Activated naive CD8-positive, alpha-beta T cell (primary cell): ENCODE data around the gene DIP2A.
"Not testable (repeated sequence)": the region's sequence is repeated elsewhere in the genome, so short reads cannot be mapped to it uniquely, and the experiment has no call there.

Source experiments
- H3K27ac Mint-ChIP-seq: one replicate; pipeline ENCODE4 v1.8.0; 2021; ENCODE audit warnings: mixed read lengths
- H3K27me3 Mint-ChIP-seq: one replicate; pipeline ENCODE4 v1.8.0; 2021; ENCODE audit warnings: mixed read lengths
- H3K36me3 Mint-ChIP-seq: one replicate; pipeline ENCODE4 v1.8.0; 2021; ENCODE audit warnings: mixed read lengths
- H3K4me1 Mint-ChIP-seq: one replicate; pipeline ENCODE4 v1.8.0; 2021; ENCODE audit warnings: low read depth, mixed read lengths
- H3K4me3 Mint-ChIP-seq: one replicate; pipeline ENCODE4 v1.8.0; 2021; ENCODE audit warnings: mild to moderate bottlenecking, mixed read lengths
- H3K9me3 Mint-ChIP-seq: one replicate; pipeline ENCODE4 v1.8.0; 2021; ENCODE audit warnings: low read depth, mixed read lengths

The DIP2A gene

DNA sequence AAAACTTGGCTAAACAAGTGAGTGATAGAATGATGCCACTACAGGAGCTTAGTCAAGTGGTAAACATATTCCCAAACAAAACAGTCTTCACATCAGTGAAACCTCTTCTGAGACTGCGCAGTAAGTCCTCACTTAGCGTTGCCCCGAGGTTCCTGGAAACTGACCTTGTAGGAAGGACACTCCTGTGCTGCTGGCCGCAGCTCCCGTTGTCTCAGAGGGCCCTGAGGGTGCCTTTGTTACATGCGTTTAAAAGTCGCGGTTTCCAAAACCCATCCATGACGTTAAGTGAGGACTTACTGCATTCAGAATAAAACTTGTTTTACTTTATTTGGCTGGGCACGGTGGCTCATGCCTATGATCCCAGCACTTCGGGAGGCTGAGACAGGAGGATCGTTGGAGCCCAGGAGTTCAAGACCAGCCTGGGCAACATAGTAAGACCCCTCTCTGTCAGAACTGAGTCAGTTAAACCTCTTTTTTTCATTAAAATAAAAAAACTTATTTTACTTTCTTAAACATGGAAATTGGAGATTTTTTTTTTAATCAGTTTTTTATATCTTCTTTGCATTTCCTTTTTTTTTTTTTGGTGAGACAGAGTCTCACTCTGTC lies 36.0 kb upstream of the DIP2A start:
- H3K27me3 Mint-ChIP-seq, result no peaks in the 10 kb centered on the region

DNA sequence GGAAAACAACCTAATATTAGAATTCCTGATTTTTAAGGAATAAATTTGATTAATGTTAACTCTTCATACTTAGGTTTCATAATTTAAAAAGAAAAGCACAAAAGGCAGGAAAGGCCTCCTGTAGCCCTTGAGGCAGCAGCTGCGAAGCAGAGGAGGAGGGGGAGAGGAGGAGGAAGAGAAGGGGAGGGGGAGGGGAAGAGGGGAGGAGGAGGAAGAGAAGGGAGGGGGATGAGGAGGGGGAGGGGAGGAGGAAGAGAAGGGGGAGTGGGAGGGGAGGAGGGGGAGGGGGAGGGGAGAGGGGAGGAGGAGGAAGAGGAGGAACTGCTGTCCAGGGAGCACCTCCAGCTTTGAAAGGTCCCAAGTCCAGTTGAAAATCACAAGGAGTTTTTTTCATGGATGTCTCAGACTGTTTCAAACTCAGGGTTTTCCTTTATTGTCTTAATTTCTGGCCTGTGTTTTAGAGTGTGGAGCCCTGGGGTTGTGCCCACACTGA lies 35.1 kb upstream of the DIP2A start:
- H3K9me3 Mint-ChIP-seq, result no peaks in the 10 kb centered on the region
- H3K27me3 Mint-ChIP-seq, result no peaks in the 10 kb centered on the region
- peaks cover 31% of the 10 kb centered on the region for H3K4me1 Mint-ChIP-seq
- peak overlapping the region; percentile 65 for H3K4me3 Mint-ChIP-seq
- peaks cover 2% of the 10 kb centered on the region for H3K36me3 Mint-ChIP-seq
- peak overlapping the region; percentile 84 for H3K27ac Mint-ChIP-seq

More for the DNA sequence above, 36.0 kb upstream of the DIP2A start:
- no peaks in the 10 kb centered on the region for H3K9me3 Mint-ChIP-seq
- H3K36me3 Mint-ChIP-seq, result peaks cover 4% of the 10 kb centered on the region
- H3K4me1 Mint-ChIP-seq, result peaks cover 31% of the 10 kb centered on the region
- no peak overlapping the region for H3K27ac Mint-ChIP-seq
- H3K4me3 Mint-ChIP-seq, result no peak overlapping the region

DNA sequence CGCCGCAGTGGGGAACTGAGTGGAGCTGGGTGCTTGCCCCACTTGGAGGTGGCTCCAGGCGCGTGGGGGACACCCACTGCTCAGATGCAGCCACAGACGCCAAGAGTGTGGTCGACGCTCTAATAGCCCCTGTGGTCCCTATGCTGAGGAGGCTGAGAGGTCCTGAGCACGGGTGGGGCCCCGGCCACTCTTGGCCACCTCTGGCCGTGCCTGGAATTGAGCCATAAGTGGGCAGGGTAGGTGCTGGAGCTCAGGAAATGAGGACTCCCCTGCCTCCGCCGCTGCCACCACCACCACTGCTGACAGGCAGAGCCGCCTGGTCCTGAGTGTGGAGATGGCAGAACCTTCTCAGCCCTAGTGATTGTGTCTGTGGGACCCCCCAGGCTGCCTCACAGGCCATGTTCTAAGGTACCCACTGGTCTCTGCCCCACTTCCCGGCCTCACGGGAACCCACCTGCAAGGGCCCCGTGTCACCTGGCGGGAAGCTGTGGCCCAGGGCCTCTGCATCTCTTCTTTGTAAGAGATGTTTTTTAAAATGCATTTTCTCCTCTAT lies 34.6 kb upstream of the DIP2A start:
- Mint-ChIP-seq H3K4me3 (peak overlapping the region; percentile 78), H3K36me3 (peaks cover 2% of the 10 kb centered on the region), H3K9me3 (no peaks in the 10 kb centered on the region), H3K4me1 (peaks cover 31% of the 10 kb centered on the region), H3K27ac (peak overlapping the region; percentile 84), H3K27me3 (no peaks in the 10 kb centered on the region)

DNA sequence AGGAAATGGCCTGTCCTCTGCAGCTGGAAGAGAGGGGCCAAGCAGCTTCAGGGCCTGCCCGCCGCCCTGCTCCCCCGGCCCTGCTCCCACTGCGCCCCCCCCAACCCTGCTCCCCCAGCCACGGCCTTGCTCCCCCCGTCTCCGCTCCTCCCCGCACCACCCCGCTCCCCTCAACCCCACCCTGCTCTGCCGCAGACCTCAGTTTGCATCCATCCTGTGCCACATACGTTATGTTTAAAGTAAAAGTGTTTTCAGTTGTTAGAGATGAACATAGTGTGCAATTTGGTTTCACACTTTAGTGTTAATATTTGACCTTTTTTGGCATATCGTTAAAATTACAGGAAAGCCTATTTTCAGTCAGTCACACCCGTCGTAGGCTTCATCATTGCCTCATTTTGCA lies 34.1 kb upstream of the DIP2A start:
- Mint-ChIP-seq H3K9me3 (no peaks in the 10 kb centered on the region), H3K27me3 (no peaks in the 10 kb centered on the region), H3K4me1 (peaks cover 31% of the 10 kb centered on the region), H3K27ac (peak overlapping the region; percentile 96), H3K36me3 (peaks cover 2% of the 10 kb centered on the region), H3K4me3 (peak overlapping the region; percentile 78)

DNA sequence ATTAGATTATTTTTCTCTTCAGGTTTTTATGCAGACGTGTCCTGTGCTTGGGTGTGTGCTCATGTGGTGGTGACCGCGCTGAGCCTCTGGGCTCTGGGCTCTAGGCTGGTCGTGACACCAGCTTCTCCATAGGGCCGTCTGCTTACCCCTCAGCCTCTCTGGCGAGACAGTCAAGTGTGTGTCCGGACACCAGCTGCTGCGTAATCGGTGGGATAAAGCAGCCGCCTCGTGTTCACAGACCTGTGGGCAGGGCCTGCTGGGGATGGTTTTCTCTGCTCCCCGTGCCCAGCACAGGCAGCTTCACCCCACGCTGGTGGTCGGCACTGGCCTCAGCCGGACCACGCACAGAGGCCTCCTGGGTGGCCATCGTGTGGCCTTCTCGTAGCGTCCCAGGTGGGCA lies 33.6 kb upstream of the DIP2A start:
- peaks cover 33% of the 10 kb centered on the region for H3K4me1 Mint-ChIP-seq
- H3K4me3 Mint-ChIP-seq, result peak overlapping the region; percentile 78
- H3K36me3 Mint-ChIP-seq, result peaks cover 5% of the 10 kb centered on the region
- H3K27me3 Mint-ChIP-seq, result no peaks in the 10 kb centered on the region
- H3K27ac Mint-ChIP-seq, result peak overlapping the region; percentile 96
- H3K9me3 Mint-ChIP-seq, result no peaks in the 10 kb centered on the region

DNA sequence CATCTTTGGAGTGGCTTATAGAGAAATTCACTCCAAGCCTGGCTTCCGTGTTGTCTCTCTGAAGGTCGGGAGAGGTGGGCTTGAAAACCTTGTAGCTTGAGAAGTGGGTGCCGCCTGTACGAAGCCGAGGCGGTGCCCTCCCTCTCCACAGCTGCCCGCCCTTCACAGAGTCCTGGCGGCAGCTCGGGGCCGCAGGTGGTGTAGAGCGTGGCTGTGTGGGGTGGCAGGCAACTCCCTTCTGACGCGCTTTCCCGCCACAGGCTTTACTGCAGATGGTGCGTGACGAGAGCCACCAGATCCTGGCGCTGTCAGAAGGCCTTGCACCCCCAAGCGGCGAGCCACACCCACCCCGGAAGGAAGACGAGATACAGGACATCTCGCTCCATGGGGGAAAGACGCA lies 33.1 kb upstream of the DIP2A start:
- peaks cover 4% of the 10 kb centered on the region for H3K36me3 Mint-ChIP-seq
- H3K9me3 Mint-ChIP-seq, result no peaks in the 10 kb centered on the region
- H3K4me3 Mint-ChIP-seq, result peak overlapping the region; percentile 78
- peak overlapping the region; percentile 96 for H3K27ac Mint-ChIP-seq
- H3K4me1 Mint-ChIP-seq, result peaks cover 33% of the 10 kb centered on the region
- no peaks in the 10 kb centered on the region for H3K27me3 Mint-ChIP-seq

DNA sequence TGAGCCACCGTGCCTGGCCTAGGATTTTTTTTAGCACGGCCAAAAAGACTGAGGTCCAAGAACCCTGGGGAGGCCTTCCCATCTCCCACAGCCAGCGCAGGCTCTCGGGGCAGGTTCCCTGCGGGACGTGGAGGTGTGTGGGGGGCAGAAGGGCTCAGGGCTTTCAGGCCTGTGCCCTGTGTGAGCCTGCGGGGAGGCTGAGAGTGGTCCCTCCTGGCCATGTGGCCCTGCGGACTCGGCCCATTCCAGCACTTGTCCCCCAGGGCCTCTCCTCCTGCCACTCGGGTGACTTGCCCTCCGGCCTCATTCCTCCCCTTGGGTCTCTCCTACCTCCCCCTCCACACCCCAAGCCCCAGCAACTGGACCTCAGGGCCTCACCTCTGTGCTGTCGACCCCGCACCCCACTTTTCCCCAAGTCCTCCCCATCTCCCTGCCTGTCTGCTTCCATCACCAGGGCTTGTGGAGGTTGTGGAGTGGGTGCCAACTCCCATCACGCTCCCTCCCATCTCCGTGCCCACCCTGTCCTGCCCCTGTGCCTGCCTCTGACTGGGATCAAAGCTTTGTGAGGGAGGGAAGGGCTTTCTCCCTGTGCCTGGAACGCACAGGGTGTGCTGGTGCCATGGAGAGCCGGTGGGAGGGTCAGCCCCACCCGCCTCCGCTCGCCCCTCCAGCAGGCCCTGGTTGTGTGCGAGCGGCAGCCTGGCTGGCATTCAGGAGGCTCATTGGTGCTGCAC lies 32.2 kb upstream of the DIP2A start:
- Mint-ChIP-seq H3K27ac (peak overlapping the region; percentile 54), H3K27me3 (no peaks in the 10 kb centered on the region)

DNA sequence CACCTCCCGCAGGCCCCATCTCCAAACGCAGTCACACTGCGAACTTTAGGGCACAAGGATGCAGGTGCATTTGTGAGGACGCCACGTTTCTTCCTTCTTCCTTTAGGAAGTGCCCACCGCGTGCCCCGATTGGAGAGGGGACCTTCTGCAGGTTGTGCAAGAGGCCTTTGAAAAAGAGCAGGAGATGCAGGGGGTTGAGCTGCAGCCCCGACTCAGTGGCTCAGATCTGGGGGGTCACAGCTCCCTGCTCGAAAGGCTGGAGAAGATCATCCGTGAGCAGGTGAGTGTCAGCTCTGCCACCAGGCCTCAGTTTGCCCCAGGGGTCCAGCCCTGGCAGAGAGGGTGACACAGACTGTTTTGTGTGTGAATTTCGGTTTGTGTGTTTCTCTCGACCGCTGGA lies 31.2 kb upstream of the DIP2A start:
- Mint-ChIP-seq H3K4me1 (peaks cover 42% of the 10 kb centered on the region), H3K27me3 (no peaks in the 10 kb centered on the region), H3K9me3 (no peaks in the 10 kb centered on the region), H3K27ac (peak overlapping the region; percentile 58), H3K4me3 (peak overlapping the region; percentile 59), H3K36me3 (peaks cover 11% of the 10 kb centered on the region)

More for the DNA sequence above, 32.2 kb upstream of the DIP2A start:
- peaks cover 36% of the 10 kb centered on the region for H3K4me1 Mint-ChIP-seq
- peaks cover 3% of the 10 kb centered on the region for H3K36me3 Mint-ChIP-seq
- no peaks in the 10 kb centered on the region for H3K9me3 Mint-ChIP-seq
- H3K4me3 Mint-ChIP-seq, result no peak overlapping the region

DNA sequence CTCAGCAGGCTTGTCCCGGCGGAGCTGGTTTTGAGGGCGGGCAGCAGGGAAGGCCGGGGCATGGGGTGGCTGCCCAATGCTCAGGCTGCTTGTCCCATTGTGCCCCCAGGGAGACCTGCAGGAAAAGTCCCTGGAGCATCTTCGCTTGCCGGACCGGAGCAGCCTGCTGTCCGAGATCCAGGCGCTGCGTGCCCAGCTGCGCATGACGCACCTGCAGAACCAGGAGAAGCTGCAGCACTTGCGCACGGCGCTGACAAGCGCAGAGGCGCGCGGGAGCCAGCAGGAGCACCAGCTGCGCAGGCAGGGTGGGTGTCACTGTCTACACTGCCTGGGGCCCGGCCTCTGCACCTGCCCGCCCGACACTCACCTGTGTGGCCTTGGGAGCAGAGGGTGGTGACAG lies 30.4 kb upstream of the DIP2A start:
- Mint-ChIP-seq H3K4me3 (no peak overlapping the region), H3K4me1 (peaks cover 38% of the 10 kb centered on the region), H3K36me3 (peaks cover 11% of the 10 kb centered on the region), H3K9me3 (no peaks in the 10 kb centered on the region), H3K27me3 (no peaks in the 10 kb centered on the region), H3K27ac (no peak overlapping the region)

DNA sequence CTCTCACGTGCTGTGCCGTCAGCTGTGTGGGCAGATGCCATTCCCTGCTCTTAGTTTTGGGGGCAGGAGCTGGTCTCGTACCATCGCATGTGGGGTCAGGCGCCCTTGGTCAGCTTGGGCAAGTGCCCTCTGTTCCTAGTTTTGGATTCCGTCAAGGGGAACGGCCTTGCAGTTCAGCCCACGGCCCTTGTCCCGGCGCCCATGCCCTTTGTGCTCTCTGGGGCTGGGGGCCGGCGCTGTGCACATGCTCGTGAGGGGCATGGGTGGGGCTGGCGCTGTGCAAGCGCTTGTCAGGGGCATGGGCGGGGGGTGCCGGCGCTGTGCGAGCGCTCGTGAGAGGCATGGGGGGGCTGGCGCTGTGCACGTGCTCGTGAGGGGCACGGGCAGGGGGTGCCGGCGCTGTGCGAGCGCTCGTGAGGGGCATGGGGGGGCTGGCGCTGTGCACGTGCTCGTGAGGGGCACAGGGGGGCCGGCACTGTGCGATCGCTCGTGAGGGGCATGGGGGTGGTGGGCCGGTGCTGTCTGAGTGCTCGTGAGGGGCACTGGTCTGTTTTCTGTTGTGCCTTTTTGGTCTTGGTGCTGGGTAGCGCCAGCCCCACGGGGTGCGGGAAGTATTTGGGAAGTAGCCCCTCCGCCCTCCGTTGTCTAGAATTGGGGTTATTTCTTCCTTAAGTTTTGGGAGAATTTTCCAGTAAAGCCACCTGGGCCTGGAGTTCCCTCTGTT lies 29.5 kb upstream of the DIP2A start:
- no peaks in the 10 kb centered on the region for H3K9me3 Mint-ChIP-seq
- no peak overlapping the region for H3K4me3 Mint-ChIP-seq
- H3K27me3 Mint-ChIP-seq, result no peaks in the 10 kb centered on the region
- H3K4me1 Mint-ChIP-seq, result peaks cover 33% of the 10 kb centered on the region
- H3K27ac Mint-ChIP-seq, result no peak overlapping the region
- H3K36me3 Mint-ChIP-seq, result peaks cover 11% of the 10 kb centered on the region

DNA sequence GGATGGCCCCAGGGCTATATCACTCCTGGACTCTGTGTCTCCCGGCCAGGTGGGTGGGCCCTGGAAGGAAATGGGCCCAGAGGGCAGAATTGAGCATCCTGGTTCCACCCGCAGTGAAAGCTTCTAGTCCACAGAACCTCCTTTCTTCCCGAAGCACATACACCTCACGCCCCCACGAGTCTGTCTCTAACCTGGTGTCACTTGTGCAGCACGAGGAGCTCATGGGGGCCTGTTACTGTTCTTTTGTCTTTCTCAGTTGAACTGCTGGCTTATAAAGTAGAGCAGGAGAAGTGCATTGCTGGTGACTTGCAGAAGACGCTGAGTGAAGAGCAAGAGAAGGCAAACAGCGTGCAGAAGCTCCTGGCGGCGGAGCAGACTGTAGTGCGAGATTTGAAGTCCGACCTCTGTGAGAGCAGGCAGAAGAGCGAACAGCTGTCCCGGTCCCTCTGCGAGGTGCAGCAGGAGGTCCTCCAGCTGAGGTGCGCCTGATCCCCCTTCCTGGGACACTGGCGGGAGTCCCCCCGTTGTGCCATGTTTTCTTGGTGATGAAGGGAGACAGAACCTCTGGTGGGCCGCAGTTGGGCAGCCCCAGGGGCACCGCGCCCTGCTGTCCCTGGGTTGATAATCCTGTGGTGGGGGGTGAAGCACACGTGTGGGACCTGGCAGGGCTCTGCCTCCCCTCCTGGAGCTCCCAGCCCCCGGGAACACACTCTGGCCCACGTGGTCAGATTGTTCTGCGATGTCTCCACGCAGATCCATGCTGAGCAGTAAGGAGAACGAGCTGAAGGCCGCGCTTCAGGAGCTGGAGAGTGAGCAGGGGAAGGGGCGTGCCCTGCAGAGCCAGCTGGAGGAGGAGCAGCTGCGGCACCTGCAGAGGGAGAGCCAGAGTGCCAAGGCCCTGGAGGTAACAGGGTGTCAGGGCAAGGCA lies 28.7 kb upstream of the DIP2A start:
- Mint-ChIP-seq H3K36me3 (peaks cover 11% of the 10 kb centered on the region), H3K4me1 (peaks cover 24% of the 10 kb centered on the region), H3K9me3 (no peaks in the 10 kb centered on the region), H3K27ac (no peak overlapping the region), H3K4me3 (peak overlapping the region; percentile 40), H3K27me3 (no peaks in the 10 kb centered on the region)

DNA sequence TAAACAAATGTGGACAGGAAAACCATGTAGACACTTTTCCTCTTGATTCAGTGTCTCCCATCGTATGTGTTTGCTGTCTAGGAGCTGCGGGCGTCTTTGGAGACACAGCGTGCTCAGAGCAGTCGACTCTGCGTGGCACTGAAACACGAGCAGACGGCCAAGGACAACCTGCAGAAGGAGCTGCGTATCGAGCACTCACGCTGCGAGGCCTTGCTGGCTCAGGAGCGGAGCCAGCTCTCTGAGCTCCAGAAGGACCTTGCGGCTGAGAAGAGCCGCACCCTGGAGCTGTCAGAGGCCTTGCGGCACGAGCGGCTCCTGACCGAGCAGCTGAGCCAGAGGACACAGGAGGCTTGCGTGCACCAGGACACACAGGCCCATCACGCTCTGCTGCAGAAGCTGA lies 27.2 kb upstream of the DIP2A start:
- H3K9me3 Mint-ChIP-seq, result no peaks in the 10 kb centered on the region
- no peaks in the 10 kb centered on the region for H3K27me3 Mint-ChIP-seq
- H3K27ac Mint-ChIP-seq, result peak overlapping the region; percentile 77
- H3K4me3 Mint-ChIP-seq, result peak overlapping the region; percentile 57
- H3K4me1 Mint-ChIP-seq, result peaks cover 21% of the 10 kb centered on the region
- H3K36me3 Mint-ChIP-seq, result peaks cover 11% of the 10 kb centered on the region

DNA sequence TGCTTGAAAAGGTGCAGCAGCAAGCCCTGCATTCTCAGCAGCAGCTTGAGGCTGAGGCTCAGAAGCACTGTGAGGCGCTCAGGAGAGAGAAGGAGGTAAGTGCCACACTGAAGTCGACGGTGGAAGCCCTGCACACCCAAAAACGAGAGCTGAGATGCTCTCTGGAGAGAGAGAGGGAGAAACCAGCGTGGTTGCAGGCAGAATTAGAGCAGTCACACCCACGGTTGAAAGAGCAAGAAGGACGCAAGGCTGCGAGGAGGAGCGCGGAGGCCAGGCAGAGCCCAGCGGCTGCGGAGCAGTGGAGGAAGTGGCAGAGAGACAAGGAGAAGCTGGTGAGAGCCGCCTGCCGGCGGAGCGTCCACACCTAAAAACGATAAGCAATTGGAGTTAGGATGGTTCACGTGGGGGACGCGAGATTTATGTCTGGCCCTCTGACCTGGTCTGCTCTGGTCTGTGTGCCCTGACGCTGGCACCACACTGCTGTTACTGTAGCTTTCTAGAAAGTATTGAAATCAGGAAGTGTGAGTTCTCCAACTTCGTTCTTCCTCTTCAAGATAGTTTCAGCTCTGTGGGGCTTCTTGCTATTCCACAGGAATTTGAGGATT lies 26.7 kb upstream of the DIP2A start:
- H3K36me3 Mint-ChIP-seq, result peaks cover 11% of the 10 kb centered on the region
- H3K27me3 Mint-ChIP-seq, result no peaks in the 10 kb centered on the region
- H3K27ac Mint-ChIP-seq, result peak overlapping the region; percentile 77
- H3K4me1 Mint-ChIP-seq, result peaks cover 23% of the 10 kb centered on the region
- peak overlapping the region; percentile 57 for H3K4me3 Mint-ChIP-seq
- no peaks in the 10 kb centered on the region for H3K9me3 Mint-ChIP-seq

DNA sequence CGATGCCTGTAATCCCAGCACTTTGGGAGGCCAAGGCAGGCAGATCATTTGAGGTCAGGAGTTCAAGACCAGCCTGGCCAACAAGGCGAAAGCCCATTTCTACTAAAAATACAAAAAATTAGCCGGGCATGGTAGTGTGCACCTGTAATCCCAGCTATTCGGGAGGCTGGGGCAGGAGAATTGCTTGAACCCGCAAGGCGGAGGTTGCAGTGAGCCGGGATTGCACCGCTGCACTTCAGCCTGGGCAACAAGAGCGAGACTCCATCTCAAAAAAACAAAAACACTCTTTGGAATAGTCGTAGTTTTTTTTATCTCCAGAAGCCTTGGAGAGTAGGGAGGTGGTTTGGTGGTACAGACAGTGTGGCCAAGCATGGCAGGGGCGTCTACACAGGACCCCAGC lies 25.6 kb upstream of the DIP2A start:
- H3K4me3 Mint-ChIP-seq, H3K9me3 Mint-ChIP-seq, H3K27ac Mint-ChIP-seq, H3K27me3 Mint-ChIP-seq: not testable (repeated sequence)
- Mint-ChIP-seq H3K36me3 (peaks cover 11% of the 10 kb centered on the region), H3K4me1 (peaks cover 33% of the 10 kb centered on the region)
